Right ventricle myocardium inferior (tissue), 1 donor: ENCODE results near the gene CAPN8. TPM values are rescaled to one million over a fixed set of nuclear protein-coding genes. Genes with fewer than 3 reads are reported as not detected.

Experiments used
- ATAC-seq: fragments of 200-7000 bp; cut with Tn5 transposase; one replicate; pipeline ENCODE4 v1.9.1; 2020; ENCODE audit warnings: mild to moderate bottlenecking, moderate library complexity
- DNase-seq: peaks from one replicate; pipeline ENCODE4 v3.0.0; 2021; ENCODE audit errors: missing footprints
- intact Hi-C: fragments of 100-400 bp; cut with DNase I; formaldehyde crosslinking; loops from one replicate; pipeline ENCODE4 v1.11.0; 2022
- total RNA-seq: library from RNA; stranded (reverse); fragmentation: NEBNext Ultra II Directional; extraction: Animal tissue kit (Norgen Biotek cat#: 25700); gene quantifications from one replicate; pipeline ENCODE4 v1.2.1, GENCODE V29; 2021
- donor health status: DM: no; HTN: yes; CAD: no; lungs with severe emphysema.

The CAPN8 gene
- total RNA-seq, 1 donor from 2014 or later = not detected

DNA sequence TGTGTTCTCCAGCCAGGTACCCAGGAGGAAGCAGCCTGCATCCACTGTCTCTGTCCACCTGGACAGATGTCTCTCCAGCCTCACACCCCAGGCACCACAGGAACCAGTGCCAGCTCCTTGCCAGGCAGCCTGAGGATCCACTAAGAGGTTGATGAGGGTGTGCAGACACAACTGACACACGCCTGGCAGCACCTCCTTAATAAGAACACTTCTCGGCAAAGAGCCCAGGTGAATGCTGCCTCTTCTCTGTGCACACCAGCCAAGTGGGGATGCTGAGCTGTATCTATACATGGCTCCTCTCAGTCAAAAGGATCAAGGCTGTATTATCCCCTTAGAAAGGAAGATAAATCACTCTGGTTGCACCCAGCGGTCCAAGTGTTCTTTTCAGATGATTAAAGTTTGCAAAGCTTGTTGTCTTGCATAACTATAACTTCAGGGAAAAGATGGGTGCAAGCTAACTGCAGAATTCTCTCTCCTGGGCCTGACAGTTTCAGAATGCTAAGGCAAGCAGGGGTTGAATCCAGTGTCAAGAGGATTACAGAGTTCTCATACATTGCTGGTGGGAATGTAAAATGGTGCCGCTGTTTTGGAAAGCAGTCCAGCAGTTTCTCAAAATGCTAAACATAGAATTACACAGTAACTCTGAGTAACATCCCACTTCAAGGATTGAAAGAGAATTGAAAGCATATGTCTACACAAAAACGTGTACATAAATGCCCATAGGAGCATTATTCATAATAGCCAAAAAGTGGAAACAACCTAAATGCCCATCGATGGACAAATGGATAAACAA is 3.7 kb upstream of the CAPN8 start:
- intact Hi-C loops = no loop called here
- DNase-seq (no peak), ATAC-seq (no peak)

DNA sequence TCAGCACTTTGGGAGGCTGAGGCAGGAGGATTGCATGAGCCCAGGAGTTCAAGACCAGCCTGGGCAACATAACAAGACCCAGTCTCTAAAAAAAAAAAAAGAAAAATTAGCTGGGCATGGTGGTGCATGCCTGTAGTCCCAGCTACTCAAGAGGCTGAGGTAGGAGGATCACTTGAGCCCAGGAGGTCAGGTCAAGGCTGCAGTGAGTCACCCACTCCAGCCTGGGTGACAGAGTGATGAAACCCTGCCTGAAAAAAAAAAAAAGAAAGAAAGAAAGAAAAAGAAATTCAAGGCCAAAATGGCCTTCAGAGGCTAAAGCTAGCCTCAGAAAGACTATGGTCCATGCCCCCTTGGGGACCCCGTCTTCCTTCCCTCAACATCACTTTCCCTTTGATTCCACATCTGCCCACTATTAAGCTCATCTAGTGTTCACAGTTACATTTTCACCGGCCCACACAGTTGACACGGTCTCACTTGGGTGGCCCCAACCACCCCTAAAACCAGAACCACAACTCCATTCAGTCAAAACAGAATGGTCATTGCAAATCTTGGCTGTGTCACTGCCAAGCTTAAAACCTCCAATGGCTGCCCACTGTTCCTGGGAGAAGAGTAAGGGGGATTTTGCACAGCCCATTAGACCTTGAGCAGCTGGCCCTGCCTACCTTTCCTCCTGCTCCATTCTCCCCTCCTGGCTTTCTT is 2.1 kb upstream of the CAPN8 start:
- ATAC-seq (no peak), DNase-seq (no peak)
- intact Hi-C loops = no loop called here

- ATAC-seq (no peak), DNase-seq (no peak)
- intact Hi-C loops = no loop called here
Observed at GRCh38 chr1:223664106-223664505, 1.4 kb downstream of the CAPN8 start.

- no peak for DNase-seq
- intact Hi-C loops = no loop called here
- ATAC-seq = no peak
Observed at GRCh38 chr1:223662943-223663342, 2.6 kb downstream of the CAPN8 start.

GRCh38 chr1:223659711-223660110 is 5.8 kb downstream of the CAPN8 start:
- ATAC-seq (no peak), DNase-seq (no peak)
- intact Hi-C loops = no loop called here

GRCh38 chr1:223657978-223658377 is 7.5 kb downstream of the CAPN8 start:
- DNase-seq (no peak), ATAC-seq (no peak)
- intact Hi-C loops = no loop called here

- DNase-seq (no peak), ATAC-seq (no peak)
- intact Hi-C loops = loop anchor here (5.0 kb wide), 1 partner anchor 642 kb away; no protein-coding TSS in a partner anchor
Observed at GRCh38 chr1:223654083-223654482, 11.4 kb downstream of the CAPN8 start.

- DNase-seq = no peak
- intact Hi-C loops = loop anchor here (5.0 kb wide), 1 partner anchor 641 kb away; no protein-coding TSS in a partner anchor
- no peak for ATAC-seq
Observed at GRCh38 chr1:223653431-223653830, 12.1 kb downstream of the CAPN8 start.

- no peak for ATAC-seq
- intact Hi-C loops = loop anchor here (5.0 kb wide), 1 partner anchor 641 kb away; no protein-coding TSS in a partner anchor
- no peak for DNase-seq
Observed at GRCh38 chr1:223653015-223653414, 12.5 kb downstream of the CAPN8 start.

DNA sequence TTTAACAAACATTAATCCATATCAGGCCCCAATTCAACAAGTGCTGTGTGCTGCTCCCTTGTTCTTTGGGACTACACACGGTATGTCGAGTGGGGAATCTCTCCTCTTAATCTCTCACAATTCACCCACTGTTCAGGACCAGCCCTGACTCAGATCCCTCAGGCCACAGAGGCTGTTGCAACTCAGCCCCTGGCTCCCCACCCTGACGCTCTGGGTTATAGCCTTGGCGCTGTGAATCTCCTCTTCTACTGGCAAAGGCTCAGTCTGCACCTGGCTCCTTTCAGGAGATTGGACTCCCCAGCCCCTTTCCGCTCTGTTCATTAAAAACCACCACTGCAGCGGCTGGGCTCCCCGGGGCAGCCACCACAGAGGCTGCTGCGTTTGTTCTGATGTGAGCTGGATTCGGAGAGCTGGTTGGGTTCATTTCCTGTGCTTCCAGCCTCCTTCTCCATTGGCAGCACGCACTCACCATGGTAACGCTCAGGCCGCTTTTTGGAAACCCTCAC is 13.0 kb downstream of the CAPN8 start:
- no peak for ATAC-seq
- intact Hi-C loops = loop anchor here (5.0 kb wide), 1 partner anchor 640 kb away; no protein-coding TSS in a partner anchor
- no peak for DNase-seq

- DNase-seq (no peak), ATAC-seq (no peak)
- intact Hi-C loops = loop anchor here (5.0 kb wide), 1 partner anchor 639 kb away; no protein-coding TSS in a partner anchor
Observed at GRCh38 chr1:223651291-223651991, 14.1 kb downstream of the CAPN8 start.

DNA sequence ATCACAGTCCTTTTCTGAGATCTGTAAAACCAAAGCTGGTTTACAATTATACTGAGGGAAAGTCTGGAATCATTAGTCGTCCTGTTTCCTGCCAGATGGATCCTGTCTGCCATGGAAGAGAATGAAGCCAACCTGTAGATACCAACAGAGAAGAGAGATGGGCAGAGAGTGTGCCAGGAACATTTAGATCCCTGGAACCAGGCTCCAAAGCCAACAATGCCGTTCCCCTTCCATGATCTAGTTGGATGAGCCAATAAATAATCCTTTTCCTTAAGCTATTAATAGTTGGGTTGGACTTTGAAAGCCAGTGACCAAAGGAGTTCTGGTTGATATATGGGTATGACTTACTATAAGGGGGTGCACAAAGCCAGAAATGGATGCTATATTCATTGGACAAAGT is 15.0 kb downstream of the CAPN8 start:
- peak; percentile 69 for ATAC-seq
- intact Hi-C loops = loop anchor here (5.0 kb wide), 1 partner anchor 638 kb away; no protein-coding TSS in a partner anchor
- no peak for DNase-seq

GRCh38 chr1:223649222-223649621 is 16.3 kb downstream of the CAPN8 start:
- intact Hi-C loops = no loop called here
- ATAC-seq (no peak), DNase-seq (no peak)

- ATAC-seq (no peak), DNase-seq (no peak)
- intact Hi-C loops = no loop called here
Observed at GRCh38 chr1:223647249-223647648, 18.3 kb downstream of the CAPN8 start.

- intact Hi-C loops = no loop called here
- no peak for ATAC-seq
- DNase-seq = no peak
Observed at GRCh38 chr1:223645903-223646302, 19.6 kb downstream of the CAPN8 start.

DNA sequence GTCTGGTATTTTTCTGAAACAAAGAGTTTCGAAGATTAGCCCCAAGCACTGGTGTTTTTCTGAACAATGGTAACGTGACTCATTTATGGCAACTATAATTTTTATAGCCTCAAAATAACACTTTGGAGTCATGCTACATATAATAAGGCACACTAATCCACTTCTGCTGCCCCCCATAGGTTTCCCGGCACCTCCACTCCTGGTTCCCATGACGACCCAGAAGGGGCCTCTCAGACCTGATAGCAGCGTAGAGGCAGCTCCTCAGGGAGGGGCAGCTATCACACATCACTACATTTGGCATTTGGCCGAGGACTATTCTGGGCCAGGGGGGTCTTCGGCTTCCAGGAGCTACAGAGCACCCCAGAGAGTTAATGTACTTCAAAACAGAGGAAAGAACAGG is 23.3 kb downstream of the CAPN8 start:
- intact Hi-C loops = no loop called here

GRCh38 chr1:223641523-223642039 is 23.9 kb downstream of the CAPN8 start:
- no peak for DNase-seq
- ATAC-seq = no peak
- intact Hi-C loops = no loop called here

More for the DNA sequence above, 23.3 kb downstream of the CAPN8 start:
- DNase-seq (no peak), ATAC-seq (no peak)

DNA sequence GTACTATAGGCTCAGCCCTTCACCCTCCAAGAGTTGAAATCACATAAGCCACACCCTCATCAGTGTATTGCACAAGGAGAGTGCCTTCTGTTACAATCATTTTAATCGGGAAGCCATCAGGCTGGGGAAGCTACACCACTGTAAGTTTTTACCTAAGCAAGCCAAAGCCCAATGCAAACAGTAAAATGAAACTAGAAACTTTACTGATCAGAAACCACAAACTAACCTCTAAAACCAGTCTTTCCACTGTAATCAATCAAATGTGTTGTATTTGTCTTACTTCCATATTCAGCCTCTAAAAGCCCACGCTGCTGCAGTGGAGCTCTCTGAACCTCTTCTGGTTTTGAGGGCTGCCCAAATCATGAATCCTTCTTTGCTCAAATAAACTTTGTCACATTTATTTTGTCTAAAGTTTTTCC is 26.2 kb downstream of the CAPN8 start:
- ATAC-seq (no peak), DNase-seq (no peak)
- intact Hi-C loops = no loop called here

DNA sequence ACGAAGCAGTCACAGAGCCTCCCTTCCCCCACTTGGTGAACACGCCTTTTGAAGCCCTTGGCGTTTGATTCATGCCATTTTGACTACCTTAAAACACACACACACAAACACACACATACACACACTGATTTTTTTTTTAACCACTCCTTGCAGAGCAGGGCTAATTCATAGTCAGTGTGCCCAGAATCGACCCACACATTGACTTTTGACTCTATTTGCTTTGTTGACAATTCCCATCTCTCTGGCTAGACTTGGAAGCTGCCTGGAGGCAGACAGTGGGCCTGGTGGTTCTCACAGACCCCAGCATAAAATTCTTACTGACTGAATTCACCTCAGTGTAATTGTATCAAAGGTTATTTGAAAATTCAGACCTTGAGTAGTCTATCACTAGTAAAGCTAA is 30.3 kb downstream of the CAPN8 start:
- intact Hi-C loops = no loop called here
- ATAC-seq (no peak), DNase-seq (no peak)
